ENCODE results near the gene CSNK1G1.

CSNK1G1 gene

GRCh38 chr15:64225804-64226203 lies 130.2 kb downstream of the CSNK1G1 start:
- Histone ChIP-seq H4K91ac (ENCODE audit: low read depth, low read length, poor library complexity) (no peak overlapping the region), H4K8ac (ENCODE audit: low read depth, low read length) (no peak overlapping the region), H3K36me3 (replicated peaks in 1 of 2; ENCODE audit: control insufficient read depth in 2 of 2, insufficient read depth in 2 of 2, low read length in 2 of 2) (no peaks in the 10 kb centered on the region), H3K23ac (ENCODE audit: low read depth, low read length, poor library complexity) (no peak overlapping the region), H3K79me1 (ENCODE audit: low read depth, low read length) (peaks cover 3% of the 10 kb centered on the region), H2BK15ac (ENCODE audit: low read length) (no peak overlapping the region), H3K4ac (ENCODE audit: low read length) (no peak overlapping the region), H3K14ac (ENCODE audit: low read length) (no peak overlapping the region), H3K4me2 (ENCODE audit: insufficient read depth, low read length, poor library complexity, severe bottlenecking) (no peak overlapping the region), H2AK5ac (ENCODE audit: low read depth, low read length) (no peak overlapping the region), H3K27ac (replicated peaks; ENCODE audit: low read length) (no peak overlapping the region), H3K4me3 (ENCODE audit: low read length in 2 of 2) (no peak overlapping the region), H2BK120ac (ENCODE audit: low read depth, low read length) (no peak overlapping the region), H3K18ac (ENCODE audit: low read length) (no peak overlapping the region), H2AFZ (ENCODE audit: low read length) (no peak overlapping the region), H3K9me3 (replicated peaks in 1 of 2; ENCODE audit: control insufficient read depth in 2 of 2, insufficient read depth in 1 of 2, low read depth in 1 of 2, low read length in 2 of 2) (peaks cover 3 to 10% of the 10 kb centered on the region in 2 donors), H3K27me3 (ENCODE audit: control insufficient read depth in 3 of 3, insufficient read depth in 3 of 3, low read depth in 1 of 3, low read length in 3 of 3) (no peaks in the 10 kb centered on the region), H3K4me1 (ENCODE audit: control insufficient read depth in 2 of 2, insufficient read depth in 1 of 2, low read depth in 1 of 2, low read length in 2 of 2) (no peaks in the 10 kb centered on the region), H2BK12ac (ENCODE audit: low read length) (no peak overlapping the region), H2BK5ac (ENCODE audit: low read length) (no peak overlapping the region), H3K9ac (ENCODE audit: low read depth, low read length, poor library complexity) (no peak overlapping the region)
- DNase-seq (ENCODE audit: low spot score): no peak
- no CpG with 5 or more reads among the region's 11 CpGs for WGBS, 2 donors (ENCODE audit: extremely low coverage in 2 of 2, insufficient read length in 2 of 2, insufficient replicate concordance in 1 of 2)

GRCh38 chr15:64224511-64224910 lies 131.5 kb downstream of the CSNK1G1 start:
- peaks cover 3% of the 10 kb centered on the region for H3K79me1 ChIP-seq (ENCODE audit: low read depth, low read length)
- no peak overlapping the region for H4K8ac ChIP-seq (ENCODE audit: low read depth, low read length)
- H2BK120ac ChIP-seq (ENCODE audit: low read depth, low read length): no peak overlapping the region
- H3K18ac ChIP-seq (ENCODE audit: low read length): no peak overlapping the region
- H3K9me3 ChIP-seq (replicated peaks in 1 of 2; ENCODE audit: control insufficient read depth in 2 of 2, insufficient read depth in 1 of 2, low read depth in 1 of 2, low read length in 2 of 2): peaks cover 3 to 10% of the 10 kb centered on the region in 2 donors
- H3K27me3 ChIP-seq (ENCODE audit: control insufficient read depth in 3 of 3, insufficient read depth in 3 of 3, low read depth in 1 of 3, low read length in 3 of 3): no peaks in the 10 kb centered on the region
- H3K36me3 ChIP-seq (replicated peaks in 1 of 2; ENCODE audit: control insufficient read depth in 2 of 2, insufficient read depth in 2 of 2, low read length in 2 of 2): no peaks in the 10 kb centered on the region
- no peak overlapping the region for H2BK15ac ChIP-seq (ENCODE audit: low read length)
- no peak overlapping the region for H3K23ac ChIP-seq (ENCODE audit: low read depth, low read length, poor library complexity)
- DNase-seq (ENCODE audit: low spot score): no peak
- no peak overlapping the region for H2AFZ ChIP-seq (ENCODE audit: low read length)
- no peak overlapping the region for H3K14ac ChIP-seq (ENCODE audit: low read length)
- H3K27ac ChIP-seq (replicated peaks; ENCODE audit: low read length): no peak overlapping the region
- H2AK5ac ChIP-seq (ENCODE audit: low read depth, low read length): no peak overlapping the region
- H2BK12ac ChIP-seq (ENCODE audit: low read length): no peak overlapping the region
- H2BK5ac ChIP-seq (ENCODE audit: low read length): no peak overlapping the region
- no peaks in the 10 kb centered on the region for H3K4me1 ChIP-seq (ENCODE audit: control insufficient read depth in 2 of 2, insufficient read depth in 1 of 2, low read depth in 1 of 2, low read length in 2 of 2)
- no peak overlapping the region for H3K9ac ChIP-seq (ENCODE audit: low read depth, low read length, poor library complexity)
- no CpG with 5 or more reads among the region's 2 CpGs for WGBS, 2 donors (ENCODE audit: extremely low coverage in 2 of 2, insufficient read length in 2 of 2, insufficient replicate concordance in 1 of 2)
- H3K4me2 ChIP-seq (ENCODE audit: insufficient read depth, low read length, poor library complexity, severe bottlenecking): no peak overlapping the region
- no peak overlapping the region for H4K91ac ChIP-seq (ENCODE audit: low read depth, low read length, poor library complexity)
- H3K4ac ChIP-seq (ENCODE audit: low read length): no peak overlapping the region
- H3K4me3 ChIP-seq (ENCODE audit: low read length in 2 of 2): no peak overlapping the region

- Histone ChIP-seq H3K27ac (replicated peaks; ENCODE audit: low read length) (no peak overlapping the region), H3K23ac (ENCODE audit: low read depth, low read length, poor library complexity) (no peak overlapping the region), H2BK5ac (ENCODE audit: low read length) (no peak overlapping the region), H2BK12ac (ENCODE audit: low read length) (no peak overlapping the region), H3K4me1 (ENCODE audit: control insufficient read depth in 2 of 2, insufficient read depth in 1 of 2, low read depth in 1 of 2, low read length in 2 of 2) (no peaks in the 10 kb centered on the region), H3K9ac (ENCODE audit: low read depth, low read length, poor library complexity) (no peak overlapping the region), H2AK5ac (ENCODE audit: low read depth, low read length) (no peak overlapping the region), H3K4me3 (ENCODE audit: low read length in 2 of 2) (no peak overlapping the region), H3K9me3 (replicated peaks in 1 of 2; ENCODE audit: control insufficient read depth in 2 of 2, insufficient read depth in 1 of 2, low read depth in 1 of 2, low read length in 2 of 2) (peaks cover 3 to 10% of the 10 kb centered on the region in 2 donors), H4K8ac (ENCODE audit: low read depth, low read length) (no peak overlapping the region), H3K36me3 (replicated peaks in 1 of 2; ENCODE audit: control insufficient read depth in 2 of 2, insufficient read depth in 2 of 2, low read length in 2 of 2) (no peaks in the 10 kb centered on the region), H3K79me1 (ENCODE audit: low read depth, low read length) (peaks cover 3% of the 10 kb centered on the region), H4K91ac (ENCODE audit: low read depth, low read length, poor library complexity) (no peak overlapping the region), H3K18ac (ENCODE audit: low read length) (no peak overlapping the region), H3K14ac (ENCODE audit: low read length) (no peak overlapping the region), H3K4ac (ENCODE audit: low read length) (no peak overlapping the region), H2BK15ac (ENCODE audit: low read length) (no peak overlapping the region), H2AFZ (ENCODE audit: low read length) (no peak overlapping the region), H3K27me3 (ENCODE audit: control insufficient read depth in 3 of 3, insufficient read depth in 3 of 3, low read depth in 1 of 3, low read length in 3 of 3) (no peaks in the 10 kb centered on the region), H3K4me2 (ENCODE audit: insufficient read depth, low read length, poor library complexity, severe bottlenecking) (no peak overlapping the region), H2BK120ac (ENCODE audit: low read depth, low read length) (no peak overlapping the region)
- DNase-seq (ENCODE audit: low spot score): no peak
Measured at GRCh38 chr15:64223882-64224281, 132.1 kb downstream of the CSNK1G1 start.

- Histone ChIP-seq H3K36me3 (replicated peaks in 1 of 2; ENCODE audit: control insufficient read depth in 2 of 2, insufficient read depth in 2 of 2, low read length in 2 of 2) (no peaks in the 10 kb centered on the region), H3K23ac (ENCODE audit: low read depth, low read length, poor library complexity) (no peak overlapping the region), H3K14ac (ENCODE audit: low read length) (no peak overlapping the region), H3K4me2 (ENCODE audit: insufficient read depth, low read length, poor library complexity, severe bottlenecking) (no peak overlapping the region), H4K91ac (ENCODE audit: low read depth, low read length, poor library complexity) (no peak overlapping the region), H3K27me3 (ENCODE audit: control insufficient read depth in 3 of 3, insufficient read depth in 3 of 3, low read depth in 1 of 3, low read length in 3 of 3) (no peaks in the 10 kb centered on the region), H2BK12ac (ENCODE audit: low read length) (no peak overlapping the region), H3K9me3 (replicated peaks in 1 of 2; ENCODE audit: control insufficient read depth in 2 of 2, insufficient read depth in 1 of 2, low read depth in 1 of 2, low read length in 2 of 2) (peaks cover 3 to 10% of the 10 kb centered on the region in 2 donors), H3K79me1 (ENCODE audit: low read depth, low read length) (peaks cover 3% of the 10 kb centered on the region), H3K4me3 (ENCODE audit: low read length in 2 of 2) (no peak overlapping the region), H3K9ac (ENCODE audit: low read depth, low read length, poor library complexity) (no peak overlapping the region), H2AK5ac (ENCODE audit: low read depth, low read length) (no peak overlapping the region), H2AFZ (ENCODE audit: low read length) (no peak overlapping the region), H3K4ac (ENCODE audit: low read length) (no peak overlapping the region), H2BK5ac (ENCODE audit: low read length) (no peak overlapping the region), H2BK120ac (ENCODE audit: low read depth, low read length) (no peak overlapping the region), H2BK15ac (ENCODE audit: low read length) (no peak overlapping the region), H3K27ac (replicated peaks; ENCODE audit: low read length) (no peak overlapping the region), H3K18ac (ENCODE audit: low read length) (no peak overlapping the region), H4K8ac (ENCODE audit: low read depth, low read length) (no peak overlapping the region), H3K4me1 (ENCODE audit: control insufficient read depth in 2 of 2, insufficient read depth in 1 of 2, low read depth in 1 of 2, low read length in 2 of 2) (no peaks in the 10 kb centered on the region)
- no peak for DNase-seq (ENCODE audit: low spot score)
- WGBS, 2 donors (ENCODE audit: extremely low coverage in 2 of 2, insufficient read length in 2 of 2, insufficient replicate concordance in 1 of 2): no CpG with 5 or more reads among the region's 3 CpGs
Measured at GRCh38 chr15:64222573-64223366, 133.2 kb downstream of the CSNK1G1 start.

Data from neuronal stem cell (in vitro differentiated cells).